Inferior parietal cortex (tissue), 1 donor: ENCODE data around the gene MOSPD3.
"Not testable (repeated sequence)": the region's sequence is repeated elsewhere in the genome, so short reads cannot be mapped to it uniquely, and the experiment has no call there.

Experiments
- DNase-seq: peaks from one replicate; pipeline ENCODE4 v3.0.0-alpha.2; 2016; ENCODE audit errors: extremely low spot score

The MOSPD3 gene, protein sequence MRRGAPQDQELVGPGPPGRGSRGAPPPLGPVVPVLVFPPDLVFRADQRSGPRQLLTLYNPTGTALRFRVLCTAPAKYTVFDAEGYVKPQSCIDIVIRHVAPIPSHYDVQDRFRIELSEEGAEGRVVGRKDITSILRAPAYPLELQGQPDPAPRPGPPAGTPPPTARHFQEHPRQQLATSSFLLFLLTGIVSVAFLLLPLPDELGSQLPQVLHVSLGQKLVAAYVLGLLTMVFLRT

DNA sequence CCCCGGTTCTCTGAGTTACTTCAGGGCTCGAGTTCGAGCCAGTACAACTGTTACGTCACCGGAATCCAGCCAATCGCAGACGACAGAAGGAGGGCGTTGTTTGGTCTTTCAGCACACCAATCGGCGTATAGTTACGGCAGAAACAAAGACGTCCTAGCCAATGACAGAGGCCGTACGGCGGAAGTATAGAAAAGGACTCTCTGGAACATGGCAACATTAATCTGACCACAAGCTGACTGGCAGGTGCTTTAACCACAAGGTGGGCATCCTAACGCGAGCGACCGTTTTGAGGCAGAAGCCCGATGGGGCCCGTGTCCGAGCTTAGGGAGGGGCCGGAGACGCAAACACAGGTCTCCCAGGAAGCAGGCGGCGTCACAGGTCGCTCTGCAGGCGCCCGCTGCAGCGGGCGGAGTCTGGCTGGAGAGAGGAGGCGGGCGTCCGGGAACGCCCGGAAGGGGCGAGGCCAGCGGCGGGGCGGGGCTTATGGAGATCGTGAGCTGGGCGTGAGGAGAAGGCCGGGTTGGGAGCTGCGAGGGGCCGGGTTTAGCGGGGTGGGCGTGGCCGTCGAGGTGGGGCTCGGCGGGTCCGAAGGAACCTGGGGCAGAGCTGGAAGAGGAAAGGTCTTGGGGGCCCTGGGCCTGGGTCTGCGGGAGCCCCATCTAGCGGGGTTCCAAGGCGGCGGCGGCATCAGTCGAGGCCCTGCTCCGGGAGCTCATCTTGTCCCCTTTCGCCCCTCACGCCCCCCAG is at the start of gene MOSPD3:
MOSPD3 (plus strand) TSS at position 558 of the 747 bp plus-strand sequence. CDS start 252 bp downstream, outside the sequence.
- DNase-seq = peak; percentile 100

DNA sequence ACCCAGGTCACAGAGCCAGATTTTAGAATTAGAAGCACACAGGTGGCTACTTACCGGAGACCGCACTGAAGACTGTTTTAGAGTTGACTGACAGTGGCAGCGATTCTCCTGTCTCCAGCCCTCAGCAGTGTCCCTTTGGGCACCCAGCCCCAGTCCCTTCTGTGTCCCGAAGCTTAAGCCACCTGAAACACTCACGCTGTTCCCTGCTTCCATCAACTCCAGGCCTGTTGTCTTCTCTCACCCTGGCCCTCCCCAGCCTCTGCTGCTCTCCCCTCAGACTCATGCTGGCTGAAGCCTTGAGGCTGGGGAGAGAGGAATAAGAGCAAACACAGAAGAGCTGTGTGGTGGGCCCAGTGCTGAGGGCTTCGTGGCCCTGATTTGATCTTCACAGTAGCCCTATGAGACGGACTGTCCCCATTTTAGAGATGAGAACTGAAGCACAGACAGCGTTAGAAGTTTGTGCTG is 49.2 kb upstream of the MOSPD3 start:
- DNase-seq = no peak

DNA sequence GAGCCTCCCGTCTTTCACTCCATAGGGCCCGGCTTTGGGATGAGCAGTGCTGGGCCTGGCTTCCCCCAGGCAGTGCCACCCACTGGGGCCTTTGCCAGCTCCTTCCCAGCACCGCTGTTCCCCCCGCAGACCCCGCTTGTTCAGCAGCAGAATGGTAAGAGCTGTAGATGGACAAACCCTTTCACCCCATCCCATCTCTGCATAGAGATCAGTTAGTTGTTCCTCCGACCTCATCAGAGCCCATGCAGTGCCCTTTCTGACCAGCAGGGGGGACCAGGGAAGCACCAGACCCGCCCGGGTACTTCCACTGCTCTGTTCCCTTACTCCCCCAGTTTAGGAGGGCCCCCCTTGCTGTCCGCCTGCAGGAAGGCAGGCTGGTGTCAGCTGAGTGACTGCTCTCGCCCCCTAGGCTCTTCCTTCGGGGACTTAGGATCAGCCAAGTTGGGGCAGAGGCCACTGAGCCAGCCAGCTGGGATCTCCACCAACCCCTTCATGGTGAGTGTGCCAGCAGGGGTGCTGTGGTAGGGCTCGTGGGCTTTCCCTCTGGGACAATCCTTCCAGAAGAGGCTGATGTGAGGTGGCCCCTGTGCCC is 48.4 kb upstream of the MOSPD3 start:
- DNase-seq = peak; percentile 77

DNA sequence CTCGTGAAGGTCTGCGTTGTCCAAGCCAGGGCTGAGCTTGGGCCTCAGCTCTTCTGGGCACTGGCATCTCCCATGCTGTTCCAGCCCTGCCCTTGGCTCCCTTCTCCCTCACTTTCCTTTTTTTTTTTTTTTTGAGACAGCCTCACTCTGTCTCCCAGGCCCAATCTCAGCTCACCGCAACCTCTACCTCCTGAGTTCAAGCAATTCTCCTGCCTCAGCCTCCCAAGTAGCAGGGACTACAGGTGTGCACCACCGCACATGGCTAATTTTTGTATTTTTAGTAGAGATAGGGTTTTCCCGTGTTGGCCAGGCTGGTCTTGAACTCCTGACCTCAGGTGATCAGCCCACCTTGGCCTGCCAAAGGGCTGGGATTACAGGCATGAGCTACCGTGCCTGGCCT is 47.9 kb upstream of the MOSPD3 start:
- not testable (repeated sequence) for DNase-seq

DNA sequence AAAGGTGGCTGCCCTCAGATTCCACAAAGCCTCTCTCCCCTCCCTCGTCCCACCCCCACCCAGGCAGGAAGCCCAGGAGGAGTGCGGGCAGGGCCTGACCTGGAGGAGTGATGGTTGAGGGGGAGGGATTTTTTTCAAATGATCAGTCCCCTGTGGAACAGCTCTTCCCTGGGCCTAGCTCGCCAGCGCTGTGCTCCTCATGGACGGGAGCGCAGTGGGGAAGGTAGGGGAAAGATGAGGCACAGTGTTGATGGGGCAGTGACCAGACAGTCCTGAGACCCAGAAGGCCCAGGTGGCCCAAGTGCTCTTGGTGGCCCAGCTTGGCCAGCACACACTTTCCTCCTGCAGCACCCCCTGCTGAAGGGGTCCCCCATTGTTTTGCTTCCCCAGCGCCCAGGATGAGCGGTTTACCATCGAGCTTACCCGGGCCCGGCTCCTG is 47.2 kb upstream of the MOSPD3 start:
- DNase-seq = no peak

DNA sequence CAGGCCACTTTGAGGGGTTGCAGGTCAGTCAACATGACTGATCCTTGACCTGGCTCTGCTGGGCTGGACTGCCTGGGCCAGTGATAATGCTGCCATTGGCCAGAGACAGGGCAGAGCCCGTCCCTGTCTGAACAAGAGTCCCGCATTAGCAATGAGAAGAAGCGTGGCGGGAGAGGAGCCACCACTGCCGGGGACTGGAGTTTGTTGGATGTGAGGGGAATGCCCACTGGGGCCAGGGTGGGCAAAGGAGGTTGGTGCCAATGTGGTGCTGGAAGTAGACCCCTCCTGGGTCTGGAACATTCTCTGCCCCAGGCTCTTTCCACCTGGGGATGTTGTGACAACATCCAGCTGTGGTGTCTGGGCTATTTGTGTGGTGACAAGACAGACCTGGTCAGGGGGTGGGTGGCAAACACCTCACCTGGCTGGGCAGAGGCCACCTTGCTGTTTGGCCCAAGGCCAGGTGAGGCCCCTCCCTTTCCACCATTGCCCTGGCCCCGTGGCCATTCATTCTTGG is 46.3 kb upstream of the MOSPD3 start:
- DNase-seq = no peak

DNA sequence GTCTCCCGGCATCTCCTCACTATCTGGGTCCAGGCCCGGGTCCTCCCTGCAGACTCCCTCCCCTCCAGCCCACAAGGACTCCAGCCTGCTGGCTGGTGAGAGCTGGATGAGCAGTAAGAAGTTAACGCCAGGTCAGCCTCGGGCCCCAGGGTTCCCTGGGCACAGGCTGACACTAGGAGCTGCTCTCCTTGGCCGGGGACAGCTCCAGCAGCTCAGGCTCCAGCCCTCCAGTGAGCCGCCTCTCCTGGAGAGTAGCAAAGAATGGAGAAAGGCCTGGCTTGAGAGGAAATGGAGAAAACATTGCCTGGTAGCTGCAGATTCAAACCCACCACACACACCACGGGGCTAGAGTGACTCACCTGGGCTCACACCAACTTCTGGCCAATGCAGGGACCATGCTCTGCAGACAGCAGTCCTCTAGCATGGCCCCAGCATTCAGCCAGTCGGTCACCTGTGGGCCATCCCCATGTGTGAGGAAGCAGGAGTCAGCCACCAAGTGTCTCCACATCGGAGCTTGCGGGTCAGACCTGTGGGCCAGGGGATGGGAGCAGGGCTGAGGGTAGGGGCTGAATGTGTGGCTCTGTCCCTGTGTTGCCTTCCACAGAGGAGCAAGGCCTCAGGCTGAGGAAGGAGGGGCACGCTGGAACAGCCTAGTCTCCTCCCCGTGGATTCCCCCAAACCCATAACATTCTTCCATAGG is 45.2 kb upstream of the MOSPD3 start:
- DNase-seq = no peak

DNA sequence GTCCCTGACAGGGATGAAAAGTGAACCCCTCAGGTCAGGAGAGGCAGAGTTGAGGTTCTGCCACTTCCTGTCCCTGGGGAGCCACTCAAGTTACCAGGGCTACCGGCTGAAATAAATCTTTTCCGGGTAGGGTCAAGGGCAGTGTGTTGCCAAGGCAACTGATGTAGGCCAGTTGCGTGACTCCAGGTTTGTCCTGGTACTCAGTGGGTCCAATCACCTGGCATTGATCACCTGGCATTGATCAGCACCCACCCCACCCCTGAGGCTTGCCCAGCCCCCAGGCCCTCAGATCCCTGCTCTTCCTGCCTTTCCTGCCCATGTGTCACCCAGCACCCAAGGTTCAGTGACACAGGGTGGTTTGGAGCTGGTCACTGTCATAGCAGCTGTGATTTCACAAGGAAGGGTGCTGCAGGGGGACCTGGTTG is 44.6 kb upstream of the MOSPD3 start:
- no peak for DNase-seq

DNA sequence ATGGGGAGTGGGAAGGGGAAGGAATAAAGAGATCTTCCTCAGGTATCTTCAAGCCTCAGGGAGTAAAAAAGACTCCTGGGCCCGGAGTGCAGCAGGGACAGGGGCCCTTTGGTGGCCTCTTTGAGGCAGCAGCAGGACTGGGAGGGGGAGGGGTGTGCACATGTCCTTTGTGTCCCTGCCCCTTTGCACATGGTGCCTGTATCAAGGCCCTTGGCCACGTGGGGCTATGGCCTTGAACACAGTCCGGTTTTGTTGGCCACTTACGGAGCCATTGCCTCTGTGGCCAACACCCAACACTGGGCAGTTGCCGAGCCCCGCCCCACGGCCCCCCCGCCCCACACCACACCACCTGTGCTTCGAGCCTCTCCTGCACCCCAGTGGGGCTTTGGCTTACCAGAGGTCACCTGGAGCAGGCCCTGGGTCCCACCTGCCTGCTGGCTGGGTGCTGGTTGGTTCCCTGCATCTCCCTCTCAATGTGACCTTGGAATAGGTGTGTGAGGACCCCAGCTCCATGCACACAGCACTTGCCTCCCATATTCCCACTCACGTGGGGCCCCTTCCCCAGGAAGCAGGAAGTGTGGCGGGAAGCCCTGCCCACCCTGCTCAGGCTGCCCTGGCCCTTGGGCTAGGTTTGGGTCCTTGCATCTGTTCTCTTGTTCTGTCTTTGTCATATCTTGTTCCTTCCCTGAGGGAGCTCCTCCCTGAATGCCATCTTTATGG is 44.0 kb upstream of the MOSPD3 start:
- DNase-seq = no peak

GRCh38 chr7:100568896-100569844 is 43.2 kb upstream of the MOSPD3 start:
- DNase-seq = peak; percentile 39

- DNase-seq = no peak
Observed at GRCh38 chr7:100570954-100571828, 41.1 kb upstream of the MOSPD3 start.

DNA sequence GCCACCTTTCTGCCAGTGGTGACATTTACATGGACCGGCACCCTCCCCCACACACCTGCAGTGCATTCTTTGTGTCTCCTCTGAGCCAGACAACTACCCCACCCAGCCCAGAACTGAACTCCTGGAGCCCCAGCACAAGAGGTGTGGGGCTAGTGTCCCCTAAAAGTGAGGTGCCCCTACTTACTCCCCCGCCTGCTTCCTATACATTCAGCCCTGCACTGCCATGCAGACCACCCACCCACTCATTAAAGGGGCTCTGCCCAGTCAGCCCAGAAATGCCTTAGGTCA is 40.6 kb upstream of the MOSPD3 start:
- DNase-seq = no peak

DNA sequence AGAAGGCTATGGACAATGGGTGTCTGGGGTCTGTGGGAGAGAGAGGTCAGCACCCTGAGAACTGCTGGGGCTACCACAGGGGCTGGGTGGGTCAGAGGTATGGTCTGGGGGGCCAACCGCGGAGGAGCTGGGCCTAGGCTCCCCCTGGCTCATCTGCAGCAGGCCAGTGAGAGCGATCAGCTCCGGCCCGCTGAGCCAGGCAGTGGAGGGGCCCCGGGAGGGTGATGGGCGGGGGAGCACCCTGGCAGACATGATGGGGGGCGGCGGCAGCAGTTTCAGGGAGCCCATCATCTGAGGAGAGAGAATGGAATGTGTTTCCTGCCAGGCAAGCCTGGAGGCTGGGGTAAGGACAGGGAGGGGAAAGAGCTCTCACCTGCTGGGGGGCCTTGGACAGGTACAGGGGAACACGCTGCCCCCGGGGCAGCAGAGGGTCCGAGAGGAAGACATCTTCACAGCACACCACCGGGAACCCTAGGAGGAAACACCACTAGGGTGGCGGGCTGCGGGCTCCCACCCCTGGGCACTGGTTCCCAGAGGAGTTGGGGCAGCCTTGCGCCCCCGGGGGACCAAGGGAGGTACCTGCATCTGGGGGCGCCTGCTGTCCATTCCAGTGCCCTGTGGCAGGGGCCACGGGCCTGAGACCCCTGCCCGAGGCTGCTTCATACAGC is 39.9 kb upstream of the MOSPD3 start:
- no peak for DNase-seq

GRCh38 chr7:100572949-100573675 is 39.2 kb upstream of the MOSPD3 start:
- DNase-seq = no peak

- DNase-seq = no peak
Observed at GRCh38 chr7:100573691-100574361, 38.5 kb upstream of the MOSPD3 start, which contains the start of gene SAP25. Gene SAP25, minus strand, starts transcription at chr7:100573900. Its CDS starts 158 bp downstream, at chr7:100573742.

- no peak for DNase-seq
Observed at GRCh38 chr7:100574362-100575205, 37.8 kb upstream of the MOSPD3 start.
